AG10803 (cell line): ENCODE results near the gene MED29.

ENCODE experiments used
- DNase-seq: peaks from one replicate; pipeline ENCODE4 v3.0.0; 2010; ENCODE audit warnings: low read depth
- H3K4me3 ChIP-seq: 2 replicates; pipeline ENCODE4 v1.5.1; 2011; ENCODE audit warnings: mild to moderate bottlenecking, low read length, control low read depth
- CTCF ChIP-seq: conservative IDR thresholded peaks from 2 replicates; pipeline ENCODE4 v1.5.1; 2011; ENCODE audit warnings: mild to moderate bottlenecking, low read length, control low read depth, inconsistent platforms

The MED29 gene

GRCh38 chr19:39388657-39389056 lies 2.5 kb upstream of the MED29 start:
- no peak for DNase-seq
- TF ChIP-seq CTCF = no peak
- no peak overlapping the region for H3K4me3 ChIP-seq

GRCh38 chr19:39389631-39390414 lies 1.4 kb upstream of the MED29 start:
- H3K4me3 ChIP-seq = peak overlapping the region; percentile 97
- TF ChIP-seq CTCF = no peak
- DNase-seq = no peak

GRCh38 chr19:39390451-39390750 lies 777 bp upstream of the MED29 start:
- peak overlapping the region; percentile 97 for H3K4me3 ChIP-seq
- no peak for TF ChIP-seq CTCF
- no peak for DNase-seq

- peak overlapping the region; percentile 15 for H3K4me3 ChIP-seq
- peak; percentile 82 for DNase-seq
- TF ChIP-seq CTCF = peak; percentile 90
These were observed 6.5 kb downstream of the MED29 start for GRCh38 chr19:39397360-39398296.

- no peak for TF ChIP-seq CTCF
- DNase-seq = peak; percentile 89
- H3K4me3 ChIP-seq = no peak overlapping the region
These were observed 7.2 kb downstream of the MED29 start for GRCh38 chr19:39398297-39398864.

- TF ChIP-seq CTCF = no peak
- H3K4me3 ChIP-seq = no peak overlapping the region
- no peak for DNase-seq
These were observed 8.5 kb downstream of the MED29 start for GRCh38 chr19:39399668-39400050.
